Astrocyte of the spinal cord (primary cell): ENCODE results near the gene FBXL14.

Source experiments
- DNase-seq: peaks from one replicate; pipeline ENCODE4 v3.0.0; 2011; ENCODE audit warnings: low read depth, low spot score
- H3K4me3 ChIP-seq: 2 replicates; pipeline ENCODE4 v1.5.1; 2011; ENCODE audit warnings: low read depth, mild to moderate bottlenecking, low read length, moderate library complexity
- in situ Hi-C: cut with HindIII; loops from 2 replicates; pipeline ENCODE4 v1.10.0; 2017; ENCODE audit warnings: low sequenced_read_pairs
- TF ChIP-seq, protein P1 (sequence below): IDR thresholded peaks from 2 replicates; pipeline ENCODE4 v1.5.1; 2012; ENCODE audit warnings: low read depth, mild to moderate bottlenecking, low read length, inconsistent platforms

The FBXL14 gene

DNA sequence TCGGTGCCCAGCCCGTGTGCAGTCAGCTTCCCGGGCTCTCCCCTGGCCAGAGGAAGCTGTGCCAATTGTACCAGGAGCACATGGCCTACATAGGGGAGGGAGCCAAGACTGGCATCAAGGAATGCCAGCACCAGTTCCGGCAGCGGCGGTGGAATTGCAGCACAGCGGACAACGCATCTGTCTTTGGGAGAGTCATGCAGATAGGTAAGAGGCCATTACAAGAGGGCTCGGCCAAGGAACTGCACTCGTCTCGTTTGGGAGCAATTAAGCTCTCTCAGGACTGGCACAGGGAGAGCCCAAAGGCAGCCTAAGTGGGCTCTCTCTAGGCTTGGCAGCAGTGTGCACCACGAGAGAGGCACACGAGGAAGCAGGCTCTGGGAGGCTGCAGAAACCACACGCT, 38.3 kb upstream of the FBXL14 start:
- in situ Hi-C loops, result no loop called here
- TF ChIP-seq, protein P1, sequence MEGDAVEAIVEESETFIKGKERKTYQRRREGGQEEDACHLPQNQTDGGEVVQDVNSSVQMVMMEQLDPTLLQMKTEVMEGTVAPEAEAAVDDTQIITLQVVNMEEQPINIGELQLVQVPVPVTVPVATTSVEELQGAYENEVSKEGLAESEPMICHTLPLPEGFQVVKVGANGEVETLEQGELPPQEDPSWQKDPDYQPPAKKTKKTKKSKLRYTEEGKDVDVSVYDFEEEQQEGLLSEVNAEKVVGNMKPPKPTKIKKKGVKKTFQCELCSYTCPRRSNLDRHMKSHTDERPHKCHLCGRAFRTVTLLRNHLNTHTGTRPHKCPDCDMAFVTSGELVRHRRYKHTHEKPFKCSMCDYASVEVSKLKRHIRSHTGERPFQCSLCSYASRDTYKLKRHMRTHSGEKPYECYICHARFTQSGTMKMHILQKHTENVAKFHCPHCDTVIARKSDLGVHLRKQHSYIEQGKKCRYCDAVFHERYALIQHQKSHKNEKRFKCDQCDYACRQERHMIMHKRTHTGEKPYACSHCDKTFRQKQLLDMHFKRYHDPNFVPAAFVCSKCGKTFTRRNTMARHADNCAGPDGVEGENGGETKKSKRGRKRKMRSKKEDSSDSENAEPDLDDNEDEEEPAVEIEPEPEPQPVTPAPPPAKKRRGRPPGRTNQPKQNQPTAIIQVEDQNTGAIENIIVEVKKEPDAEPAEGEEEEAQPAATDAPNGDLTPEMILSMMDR, result no peak
- no peak overlapping the region for H3K4me3 ChIP-seq
- no peak for DNase-seq

- DNase-seq, result peak; percentile 77
- TF ChIP-seq, protein P1, result peak; percentile 7
- H3K4me3 ChIP-seq, result no peak overlapping the region
- in situ Hi-C loops, result no loop called here
Observed at GRCh38 chr12:1630827-1631591, 36.6 kb upstream of the FBXL14 start.

DNA sequence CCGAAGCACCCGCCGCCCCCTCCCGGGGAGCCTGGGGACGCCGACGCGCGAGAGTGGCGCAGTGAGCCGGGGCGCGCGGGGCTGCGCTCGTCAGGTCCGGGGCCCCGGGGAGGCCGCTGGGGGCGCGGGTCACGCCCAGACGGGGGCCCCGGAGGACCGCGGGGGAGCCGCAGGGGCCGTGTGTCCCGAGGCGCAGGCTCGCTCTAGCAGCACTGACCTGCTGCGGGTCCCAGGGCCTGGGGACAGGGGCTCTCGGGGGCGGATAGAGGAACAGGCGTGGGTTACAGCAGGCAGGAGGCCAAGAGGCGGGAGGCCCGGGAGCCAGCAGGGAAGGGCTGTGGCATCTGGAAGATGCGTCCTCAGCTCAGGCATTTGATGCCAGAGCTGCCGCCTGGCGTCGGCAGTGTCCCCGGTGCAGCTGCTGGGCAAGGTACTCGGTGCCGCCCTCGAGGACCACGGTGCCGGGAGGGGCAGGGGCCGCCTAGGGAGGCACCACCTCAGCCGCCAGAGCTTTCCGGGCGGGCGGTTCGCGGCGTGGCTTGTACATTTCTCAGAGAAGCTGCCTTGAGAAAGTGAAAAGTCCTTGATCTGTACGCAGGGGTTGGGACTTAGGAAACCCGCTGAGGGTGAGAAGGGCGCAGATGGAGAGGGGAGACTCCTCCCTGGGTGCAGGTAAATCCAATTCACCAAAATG, 35.9 kb upstream of the FBXL14 start:
- in situ Hi-C loops, result no loop called here
- H3K4me3 ChIP-seq, result peak overlapping the region; percentile 35
- TF ChIP-seq, protein P1, result peak; percentile 28
- peak; percentile 25 for DNase-seq

- in situ Hi-C loops, result no loop called here
- DNase-seq, result no peak
- H3K4me3 ChIP-seq, result peak overlapping the region; percentile 35
- TF ChIP-seq, protein P1, result peak; percentile 17
Observed at GRCh38 chr12:1629338-1630132, 35.2 kb upstream of the FBXL14 start.

DNA sequence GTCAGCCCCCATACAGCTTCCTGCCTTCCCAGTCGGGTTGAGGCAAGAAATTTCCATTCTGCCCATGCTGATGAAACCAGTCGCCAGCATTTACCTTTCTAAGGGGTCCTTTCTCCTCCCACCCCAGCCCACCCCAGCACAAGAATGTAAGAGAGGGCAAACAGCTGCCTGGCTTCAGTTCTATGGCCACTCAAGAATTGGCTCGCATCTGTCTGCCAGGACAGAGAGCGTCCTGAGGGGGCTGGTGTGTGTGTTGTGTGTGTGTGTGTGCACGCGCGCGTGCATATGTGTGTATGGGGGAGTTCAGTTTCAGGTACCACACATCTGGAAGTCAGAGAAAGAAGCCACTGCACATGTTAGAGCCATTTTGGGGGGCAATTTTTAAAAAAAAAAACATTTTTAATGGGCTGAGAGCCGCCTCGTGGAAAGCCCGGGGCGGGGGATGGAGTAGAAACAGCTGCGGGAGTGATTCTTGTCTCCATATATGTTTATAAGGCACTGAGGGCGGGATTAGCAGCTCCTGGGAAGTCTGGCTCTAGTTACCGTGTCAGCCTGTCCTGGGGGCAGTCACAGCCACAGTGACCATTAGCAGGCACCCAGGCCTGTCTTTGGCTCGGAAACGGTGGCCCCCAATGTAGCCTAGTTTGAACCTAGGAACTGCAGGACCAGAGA, 34.4 kb upstream of the FBXL14 start, which contains the start of gene WNT5B:
TSS of gene WNT5B (plus strand) at position 566 of the 672 bp plus-strand sequence. CDS start 2,124 bp downstream, outside the sequence.
- H3K4me3 ChIP-seq, result peak within 1 kb of the TSS; percentile 35
- TF ChIP-seq, protein P1, result no peak
- in situ Hi-C loops, result no loop called here
- DNase-seq, result no peak

GRCh38 chr12:1622406-1622805, 28.0 kb upstream of the FBXL14 start:
- DNase-seq, result no peak
- in situ Hi-C loops, result no loop called here
- TF ChIP-seq, protein P1, result no peak
- no peak overlapping the region for H3K4me3 ChIP-seq
